Activated CD4-positive, alpha-beta memory T cell treated with anti-CD3 and anti-CD28 coated beads, Interleukin-2, amount 10 ng/mL, durations not matched to agents 7 days and 5 days (primary cell): ENCODE measurements around the gene RNF144A. TPM values are rescaled to one million over a fixed set of nuclear protein-coding genes. Genes with fewer than 3 reads are reported as not detected.
A peak's percentile ranks its signal among the peaks of the same experiment; 100 is the strongest.

Source experiments
- CTCF ChIA-PET: fragments of 350-600 bp; sonication (Branson Sonifier 250); formaldehyde crosslinking; loops from one replicate; lab custom pipeline; 2021; ENCODE audit warnings: antibody characterized with exemption, inconsistent platforms; lab: Charles Lee
- POLR2A ChIA-PET: fragments of 350-600 bp; sonication (Branson Sonifier 250); formaldehyde crosslinking; loops from one replicate; lab custom pipeline; 2021; ENCODE audit warnings: antibody characterized with exemption; lab: Charles Lee
- DNase-seq: peaks from one replicate; pipeline ENCODE4 v3.0.0-alpha.2; 2020
- H3K27ac Mint-ChIP-seq: one replicate; pipeline ENCODE4 v1.8.0; 2021; ENCODE audit warnings: mild to moderate bottlenecking, mixed read lengths
- H3K27me3 Mint-ChIP-seq: one replicate; pipeline ENCODE4 v1.8.0; 2021; ENCODE audit warnings: mixed read lengths
- H3K36me3 Mint-ChIP-seq: one replicate; pipeline ENCODE4 v1.8.0; 2021; ENCODE audit warnings: low read depth, mixed read lengths
- H3K4me1 Mint-ChIP-seq: one replicate; pipeline ENCODE4 v1.8.0; 2021; ENCODE audit warnings: mixed read lengths
- H3K4me3 Mint-ChIP-seq: one replicate; pipeline ENCODE4 v1.8.0; 2021; ENCODE audit warnings: mild to moderate bottlenecking, mixed read lengths
- H3K9me3 Mint-ChIP-seq: one replicate; pipeline ENCODE4 v1.8.0; 2021; ENCODE audit warnings: mixed read lengths
- total RNA-seq, 2 experiments: library from RNA; stranded (reverse); gene quantifications; one replicate each; pipeline ENCODE4 v1.2.3, GENCODE V29; 2021

RNF144A gene
- total RNA-seq, 2 experiments from 2014 or later, result 20.0 to 21.0 TPM

DNA sequence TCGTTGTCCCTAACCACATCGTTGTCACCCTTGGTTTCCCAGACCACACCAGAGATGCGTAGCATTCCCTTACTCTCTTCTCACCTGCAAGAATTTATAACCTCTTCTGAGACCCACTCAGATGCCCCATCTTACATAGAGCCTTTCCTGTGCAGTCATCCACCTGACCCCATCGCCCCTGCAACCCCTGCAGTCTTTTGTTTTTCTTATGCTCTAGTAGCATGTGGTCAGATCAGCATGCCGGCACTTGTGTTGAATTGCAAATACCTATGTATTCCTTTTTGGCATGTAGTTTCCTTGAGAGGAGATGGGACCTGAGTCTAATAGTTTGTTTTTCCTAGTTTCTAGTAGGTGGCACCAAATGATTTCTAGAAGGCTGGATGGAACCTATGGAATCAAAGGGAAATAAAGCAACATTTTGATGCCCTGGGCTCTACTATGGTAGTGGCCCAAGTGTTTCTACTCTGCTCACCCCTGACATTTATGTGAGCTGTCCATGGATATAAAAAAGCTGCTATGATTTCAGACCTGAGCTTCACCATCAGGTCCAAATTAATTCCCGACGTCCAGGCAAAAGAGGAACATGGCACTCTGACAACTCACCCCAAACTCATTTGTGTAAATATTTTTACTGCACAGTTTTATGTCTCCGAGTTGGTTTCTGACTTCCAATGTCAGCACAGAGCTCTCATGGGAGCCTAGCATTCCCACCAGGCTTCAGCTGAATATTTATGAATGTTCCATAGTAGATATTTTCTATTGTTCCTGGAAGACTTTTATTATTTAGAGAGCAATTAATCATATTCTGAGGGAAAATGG, 143.6 kb downstream of the RNF144A start:
- ChIA-PET CTCF (interaction anchor here (1.2 kb wide), 1 partner anchor 145 kb away, joined by 4 read pairs; no protein-coding TSS in a partner anchor), POLR2A (no interaction called here)
- Mint-ChIP-seq H3K27ac (no peak overlapping the region), H3K27me3 (no peaks in the 10 kb centered on the region), H3K9me3 (peaks cover 7% of the 10 kb centered on the region), H3K4me3 (no peak overlapping the region), H3K4me1 (peaks cover 27% of the 10 kb centered on the region), H3K36me3 (peaks cover 3% of the 10 kb centered on the region)
- no peak for DNase-seq

DNA sequence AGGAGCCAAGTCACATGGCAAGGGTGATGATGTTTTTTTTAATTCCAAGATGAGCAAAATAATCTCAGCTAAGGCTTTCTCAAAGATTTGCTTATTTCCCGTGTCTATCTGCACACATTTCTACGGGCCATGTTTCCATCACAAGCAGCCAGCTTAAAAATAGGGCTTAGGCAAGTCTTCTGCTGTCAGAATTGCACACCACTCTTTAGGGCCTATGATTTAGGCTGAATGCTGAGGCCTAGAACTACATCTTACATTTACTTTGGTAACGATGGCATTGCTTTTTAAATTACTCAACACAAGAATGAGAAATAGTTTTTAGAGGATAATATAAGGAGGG, 144.2 kb downstream of the RNF144A start:
- CTCF ChIA-PET, result interaction anchor here (1.2 kb wide), 1 partner anchor 145 kb away, joined by 4 read pairs; no protein-coding TSS in a partner anchor

DNA sequence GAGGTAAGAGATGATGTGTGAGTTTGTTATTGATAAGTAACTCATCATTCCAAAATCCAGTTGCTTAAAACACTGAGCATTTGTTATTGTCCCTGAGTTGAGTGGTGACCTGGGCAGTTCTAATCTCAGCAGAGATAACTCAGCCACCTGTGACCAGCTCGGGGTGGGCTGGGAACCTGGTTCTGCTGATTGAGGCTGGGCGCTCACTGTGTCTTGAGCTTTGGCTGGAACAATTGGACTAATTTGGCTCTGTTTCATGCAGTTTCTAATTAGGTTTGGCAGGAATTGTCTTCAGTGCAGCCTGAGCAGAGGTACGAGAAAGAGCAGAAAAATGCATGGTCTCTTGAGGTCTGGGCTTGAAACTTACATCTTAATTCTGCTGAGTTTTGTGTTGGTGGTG, 144.7 kb downstream of the RNF144A start:
- peaks cover 3% of the 10 kb centered on the region for H3K36me3 Mint-ChIP-seq
- ChIA-PET CTCF (no interaction called here), POLR2A (no interaction called here)
- no peak overlapping the region for H3K4me3 Mint-ChIP-seq
- H3K27ac Mint-ChIP-seq, result no peak overlapping the region
- peaks cover 27% of the 10 kb centered on the region for H3K4me1 Mint-ChIP-seq
- no peak for DNase-seq
- H3K9me3 Mint-ChIP-seq, result peaks cover 7% of the 10 kb centered on the region
- no peaks in the 10 kb centered on the region for H3K27me3 Mint-ChIP-seq

More for the DNA sequence above, 144.2 kb downstream of the RNF144A start:
- Mint-ChIP-seq H3K27me3 (no peaks in the 10 kb centered on the region), H3K36me3 (peaks cover 3% of the 10 kb centered on the region), H3K4me3 (no peak overlapping the region), H3K9me3 (peaks cover 7% of the 10 kb centered on the region), H3K27ac (no peak overlapping the region), H3K4me1 (peaks cover 27% of the 10 kb centered on the region)
- DNase-seq, result no peak
- POLR2A ChIA-PET, result no interaction called here

GRCh38 chr2:7063789-7064188, 146.6 kb downstream of the RNF144A start:
- Mint-ChIP-seq H3K36me3 (peaks cover 3% of the 10 kb centered on the region), H3K27me3 (no peaks in the 10 kb centered on the region)

GRCh38 chr2:7068457-7068856, 151.2 kb downstream of the RNF144A start:
- Mint-ChIP-seq H3K27me3 (no peaks in the 10 kb centered on the region), H3K4me3 (no peak overlapping the region), H3K9me3 (peaks cover under 1% of the 10 kb centered on the region), H3K4me1 (no peaks in the 10 kb centered on the region), H3K27ac (no peak overlapping the region), H3K36me3 (peaks cover under 1% of the 10 kb centered on the region)
- ChIA-PET CTCF (no interaction called here), POLR2A (no interaction called here)
- no peak for DNase-seq

More at GRCh38 chr2:7063789-7064188, 146.6 kb downstream of the RNF144A start:
- CTCF ChIA-PET, result interaction anchor here (1.6 kb wide), 1 partner anchor 19 kb away, joined by 5 read pairs; no protein-coding TSS in a partner anchor
- no peak overlapping the region for H3K27ac Mint-ChIP-seq
- H3K9me3 Mint-ChIP-seq, result peaks cover 7% of the 10 kb centered on the region
- peaks cover 11% of the 10 kb centered on the region for H3K4me1 Mint-ChIP-seq
- H3K4me3 Mint-ChIP-seq, result no peak overlapping the region
- POLR2A ChIA-PET, result no interaction called here
- no peak for DNase-seq

DNA sequence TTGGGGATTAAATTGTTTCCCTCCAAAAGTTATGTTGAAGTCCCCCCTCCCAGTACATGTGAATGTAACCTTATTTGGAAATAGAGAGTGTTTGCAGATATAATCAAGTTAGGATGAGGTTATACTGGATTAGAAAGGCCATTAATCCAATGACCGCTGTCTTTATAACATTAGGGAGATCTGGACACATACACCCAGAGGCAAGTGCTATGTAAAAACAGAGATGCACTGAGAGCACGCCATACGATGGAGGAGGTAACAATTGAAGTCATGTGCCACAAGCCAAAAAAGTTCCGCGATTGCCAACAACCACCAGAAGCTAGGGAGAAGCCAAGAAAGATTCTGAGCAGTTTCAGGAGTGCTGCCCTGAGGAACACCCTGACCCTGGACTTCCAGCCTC, 153.3 kb downstream of the RNF144A start:
- Mint-ChIP-seq H3K27ac (no peak overlapping the region), H3K36me3 (no peaks in the 10 kb centered on the region), H3K9me3 (no peaks in the 10 kb centered on the region), H3K4me1 (no peaks in the 10 kb centered on the region), H3K27me3 (no peaks in the 10 kb centered on the region), H3K4me3 (no peak overlapping the region)
- ChIA-PET CTCF (interaction anchor here (0.7 to 1.4 kb wide), 2 partner anchors 13 to 26 kb away, joined by 3 to 6 read pairs; no protein-coding TSS in a partner anchor), POLR2A (no interaction called here)
- no peak for DNase-seq

DNA sequence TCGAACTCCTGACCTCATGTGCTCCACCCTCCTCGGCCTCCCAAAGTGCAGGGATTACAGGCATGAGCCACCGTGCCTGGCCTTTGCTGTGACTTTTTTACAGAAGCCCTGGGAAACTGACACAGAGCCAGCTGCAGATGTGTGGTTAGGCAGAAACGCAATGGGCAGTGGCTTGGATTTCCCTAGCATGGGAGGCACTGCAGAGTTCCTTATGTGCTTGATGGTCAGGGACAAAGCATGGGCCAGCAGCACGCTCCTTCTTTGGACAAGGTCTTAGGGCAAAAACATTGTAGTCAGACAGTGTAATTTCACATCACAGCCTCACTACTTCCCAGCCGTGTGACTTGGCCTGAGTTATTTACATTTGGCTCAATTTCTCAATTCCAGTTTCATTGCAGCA, 153.9 kb downstream of the RNF144A start:
- CTCF ChIA-PET, result interaction anchor here (0.7 kb wide), 1 partner anchor 13 kb away, joined by 3 read pairs; no protein-coding TSS in a partner anchor
- H3K4me3 Mint-ChIP-seq, result no peak overlapping the region
- no peaks in the 10 kb centered on the region for H3K9me3 Mint-ChIP-seq
- no peaks in the 10 kb centered on the region for H3K36me3 Mint-ChIP-seq
- H3K4me1 Mint-ChIP-seq, result no peaks in the 10 kb centered on the region
- no peak overlapping the region for H3K27ac Mint-ChIP-seq
- POLR2A ChIA-PET, result no interaction called here
- DNase-seq, result no peak
- H3K27me3 Mint-ChIP-seq, result no peaks in the 10 kb centered on the region

- Mint-ChIP-seq H3K27ac (no peak overlapping the region), H3K4me1 (no peaks in the 10 kb centered on the region), H3K9me3 (no peaks in the 10 kb centered on the region), H3K4me3 (no peak overlapping the region), H3K27me3 (no peaks in the 10 kb centered on the region), H3K36me3 (no peaks in the 10 kb centered on the region)
- ChIA-PET CTCF (no interaction called here), POLR2A (no interaction called here)
- no peak for DNase-seq
Measured at GRCh38 chr2:7071916-7072556, 154.8 kb downstream of the RNF144A start.

GRCh38 chr2:7073901-7074300, 156.7 kb downstream of the RNF144A start:
- CTCF ChIA-PET, result interaction anchor here (0.7 to 1.2 kb wide), 4 partner anchors 9 to 923 kb away, joined by 3 to 4 read pairs (median 3); no protein-coding TSS in a partner anchor
- no peaks in the 10 kb centered on the region for H3K4me1 Mint-ChIP-seq
- H3K36me3 Mint-ChIP-seq, result no peaks in the 10 kb centered on the region
- no peak for DNase-seq
- H3K27ac Mint-ChIP-seq, result no peak overlapping the region
- no peaks in the 10 kb centered on the region for H3K27me3 Mint-ChIP-seq
- H3K4me3 Mint-ChIP-seq, result no peak overlapping the region
- H3K9me3 Mint-ChIP-seq, result no peaks in the 10 kb centered on the region
- POLR2A ChIA-PET, result no interaction called here

- no peak overlapping the region for H3K4me3 Mint-ChIP-seq
- no peaks in the 10 kb centered on the region for H3K27me3 Mint-ChIP-seq
- no peaks in the 10 kb centered on the region for H3K36me3 Mint-ChIP-seq
- CTCF ChIA-PET, result no interaction called here
- POLR2A ChIA-PET, result no interaction called here
- no peak for DNase-seq
- H3K9me3 Mint-ChIP-seq, result no peaks in the 10 kb centered on the region
- H3K27ac Mint-ChIP-seq, result no peak overlapping the region
- H3K4me1 Mint-ChIP-seq, result no peaks in the 10 kb centered on the region
Measured at GRCh38 chr2:7075834-7076233, 158.6 kb downstream of the RNF144A start.

- Mint-ChIP-seq H3K4me3 (no peak overlapping the region), H3K9me3 (no peaks in the 10 kb centered on the region), H3K36me3 (no peaks in the 10 kb centered on the region), H3K27me3 (no peaks in the 10 kb centered on the region), H3K4me1 (peaks cover 4% of the 10 kb centered on the region), H3K27ac (no peak overlapping the region)
- POLR2A ChIA-PET, result no interaction called here
- CTCF ChIA-PET, result no interaction called here
- DNase-seq, result no peak
Measured at GRCh38 chr2:7077660-7078267, 160.6 kb downstream of the RNF144A start.

DNA sequence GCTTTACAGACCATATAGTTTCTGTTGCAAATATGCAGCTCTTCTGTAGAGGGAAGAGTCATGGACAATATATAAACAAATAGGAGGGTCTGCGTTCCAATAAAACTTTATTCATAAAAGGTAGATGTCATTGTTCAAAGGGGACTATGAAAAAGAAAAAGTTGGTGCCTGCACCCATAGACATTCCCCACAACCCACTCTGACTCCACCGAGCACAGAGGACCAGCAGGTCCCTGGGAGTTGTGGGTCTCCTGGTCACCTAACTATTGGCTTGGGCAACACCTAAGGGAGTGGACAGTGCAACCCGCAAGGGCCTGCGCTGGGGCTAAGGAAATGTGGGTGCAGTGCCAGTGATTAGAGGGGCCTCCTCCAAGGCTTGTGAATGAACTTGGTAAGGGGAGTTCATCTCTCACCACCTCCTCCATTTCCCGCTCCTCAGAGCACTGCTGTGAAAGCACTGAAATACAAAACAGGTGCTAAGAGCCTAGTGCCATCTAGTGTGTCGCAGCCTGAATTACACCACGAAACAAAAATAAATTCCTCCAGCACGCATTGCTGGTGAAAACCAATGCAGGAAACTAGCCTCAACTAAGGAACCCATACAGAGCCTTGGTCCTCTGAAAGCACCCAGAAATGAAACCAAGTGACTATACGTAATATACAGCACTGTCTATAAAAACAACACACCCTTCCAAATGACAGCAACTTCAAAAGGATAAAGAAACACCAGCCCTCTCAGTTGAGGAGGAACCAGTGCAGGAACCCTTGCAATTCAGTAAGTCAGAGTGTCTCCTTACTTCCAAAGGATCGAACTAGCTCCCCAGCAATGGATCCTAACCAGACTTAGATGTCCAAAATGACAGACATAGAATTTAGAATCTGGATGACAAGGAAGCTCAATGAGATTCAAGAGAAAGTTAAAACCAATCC, 166.6 kb downstream of the RNF144A start:
- POLR2A ChIA-PET, result no interaction called here
- peaks cover 4% of the 10 kb centered on the region for H3K4me1 Mint-ChIP-seq
- H3K36me3 Mint-ChIP-seq, result peaks cover 5% of the 10 kb centered on the region
- peaks cover 7% of the 10 kb centered on the region for H3K27me3 Mint-ChIP-seq
- H3K9me3 Mint-ChIP-seq, result peaks cover 5% of the 10 kb centered on the region
- H3K27ac Mint-ChIP-seq, result no peak overlapping the region
- CTCF ChIA-PET, result interaction anchor here (0.7 to 1.0 kb wide), 4 partner anchors 10 to 259 kb away, joined by 3 to 4 read pairs (median 4); no protein-coding TSS in a partner anchor
- no peak overlapping the region for H3K4me3 Mint-ChIP-seq
- DNase-seq, result peak; percentile 38
